HG03342 (cell line): ENCODE data around the gene VSTM2B.
"Not testable (repeated sequence)": the region's sequence is repeated elsewhere in the genome, so short reads cannot be mapped to it uniquely, and the experiment has no call there.

Source experiments
- ATAC-seq: cut with Tn5 transposase; IDR thresholded peaks from one replicate; pipeline ENCODE4 v1.9.1; 2021; ENCODE audit warnings: mild to moderate bottlenecking, moderate library complexity; ENCODE audit not compliant: unreplicated experiment

The VSTM2B gene

DNA sequence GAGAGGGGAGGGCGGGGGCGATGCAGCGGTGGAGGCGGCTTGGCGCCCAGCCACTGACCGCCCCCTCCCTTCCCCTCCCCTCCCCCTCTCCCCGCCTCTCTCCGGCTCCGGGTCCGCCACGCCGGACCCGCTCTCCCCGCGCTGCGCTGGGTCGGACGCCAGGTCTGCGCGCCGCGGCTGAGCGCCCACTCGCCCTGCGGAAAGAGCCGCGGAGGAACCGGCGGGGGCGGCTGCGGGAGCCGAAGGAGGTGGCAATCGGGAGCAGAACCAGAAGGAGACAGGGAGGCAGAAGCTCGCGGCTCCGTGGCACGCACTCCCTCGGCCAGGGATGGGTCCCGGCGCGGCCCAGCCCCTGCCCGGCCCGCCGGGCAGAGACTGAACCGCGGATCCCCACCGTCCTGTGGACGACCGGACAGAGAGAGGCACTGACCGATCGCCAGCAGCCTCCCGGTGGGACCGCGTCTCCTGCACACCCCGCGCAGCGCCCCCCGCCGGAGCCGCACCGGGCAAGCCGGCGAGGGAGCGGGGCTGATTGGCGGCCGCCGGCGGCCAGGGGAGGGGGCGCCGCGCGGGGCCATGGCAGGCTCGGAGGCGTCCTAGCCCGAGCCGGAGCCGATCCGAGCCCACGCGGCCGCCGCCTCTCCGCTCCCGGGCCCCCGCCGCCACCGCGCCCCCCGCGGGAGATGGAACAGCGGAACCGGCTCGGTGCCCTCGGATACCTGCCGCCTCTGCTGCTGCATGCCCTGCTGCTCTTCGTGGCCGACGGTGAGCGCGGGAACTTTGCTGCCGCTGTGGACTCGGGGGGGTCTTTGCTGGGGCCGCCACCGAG lies at the start of gene VSTM2B:
VSTM2B (plus strand) TSS at position 94 of the 829 bp plus-strand sequence; CDS start at position 684, 590 bp downstream.
- no peak for ATAC-seq

DNA sequence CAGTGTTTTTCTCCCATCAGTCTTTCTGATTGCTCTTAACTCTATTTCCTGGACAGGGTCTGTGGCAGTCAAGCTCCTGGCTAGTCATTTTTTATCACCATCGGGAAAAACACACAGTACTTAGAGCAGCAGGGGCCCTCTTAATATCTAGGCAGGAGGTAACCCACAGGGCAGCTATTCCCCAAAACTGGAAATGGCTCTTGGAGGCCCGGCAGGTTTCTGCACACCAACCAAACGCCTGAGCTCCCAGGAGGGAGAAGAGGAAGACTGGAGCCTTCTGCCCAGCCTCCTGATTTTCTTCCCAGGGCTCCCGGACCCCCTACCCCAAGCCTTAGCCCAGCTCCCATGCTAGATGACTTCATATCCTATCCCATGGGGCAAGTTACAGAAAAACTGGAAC lies 49.3 kb upstream of the VSTM2B start:
- no peak for ATAC-seq

DNA sequence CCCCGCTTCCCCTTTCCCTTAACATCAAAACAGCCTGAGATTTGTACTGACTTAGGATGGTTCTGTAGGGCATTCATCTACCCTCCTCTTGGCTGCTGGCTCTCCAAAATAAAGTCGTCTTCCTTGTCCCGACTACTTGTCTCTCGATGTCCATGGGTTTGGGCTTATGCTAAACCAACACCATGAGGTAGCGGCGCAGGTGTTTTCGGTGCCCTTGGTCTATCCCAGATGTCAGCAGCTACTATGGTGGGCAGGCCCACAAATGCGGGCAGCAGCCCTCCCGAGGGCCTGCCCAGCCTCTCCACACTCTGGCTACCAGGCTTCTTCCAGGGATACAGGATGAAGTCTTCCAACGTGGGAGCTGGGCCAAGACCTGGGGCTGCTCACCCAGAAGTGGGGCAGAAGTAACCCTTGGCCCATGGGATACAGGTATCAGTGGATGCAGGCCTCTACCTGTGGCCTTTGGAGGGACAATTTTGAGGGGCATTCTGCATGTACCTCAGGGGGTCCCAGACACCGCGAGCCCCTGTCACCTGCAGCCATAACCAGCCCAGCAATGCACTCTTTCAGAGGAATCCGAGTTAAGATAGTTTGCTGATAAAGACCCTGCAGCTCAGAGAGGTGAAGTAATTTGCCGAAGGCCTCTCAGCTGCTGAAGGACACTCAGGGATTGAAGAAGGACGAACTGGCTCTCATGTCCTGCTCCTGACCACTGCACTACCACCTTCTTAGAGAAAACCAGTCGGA lies 47.8 kb upstream of the VSTM2B start:
- ATAC-seq: no peak

DNA sequence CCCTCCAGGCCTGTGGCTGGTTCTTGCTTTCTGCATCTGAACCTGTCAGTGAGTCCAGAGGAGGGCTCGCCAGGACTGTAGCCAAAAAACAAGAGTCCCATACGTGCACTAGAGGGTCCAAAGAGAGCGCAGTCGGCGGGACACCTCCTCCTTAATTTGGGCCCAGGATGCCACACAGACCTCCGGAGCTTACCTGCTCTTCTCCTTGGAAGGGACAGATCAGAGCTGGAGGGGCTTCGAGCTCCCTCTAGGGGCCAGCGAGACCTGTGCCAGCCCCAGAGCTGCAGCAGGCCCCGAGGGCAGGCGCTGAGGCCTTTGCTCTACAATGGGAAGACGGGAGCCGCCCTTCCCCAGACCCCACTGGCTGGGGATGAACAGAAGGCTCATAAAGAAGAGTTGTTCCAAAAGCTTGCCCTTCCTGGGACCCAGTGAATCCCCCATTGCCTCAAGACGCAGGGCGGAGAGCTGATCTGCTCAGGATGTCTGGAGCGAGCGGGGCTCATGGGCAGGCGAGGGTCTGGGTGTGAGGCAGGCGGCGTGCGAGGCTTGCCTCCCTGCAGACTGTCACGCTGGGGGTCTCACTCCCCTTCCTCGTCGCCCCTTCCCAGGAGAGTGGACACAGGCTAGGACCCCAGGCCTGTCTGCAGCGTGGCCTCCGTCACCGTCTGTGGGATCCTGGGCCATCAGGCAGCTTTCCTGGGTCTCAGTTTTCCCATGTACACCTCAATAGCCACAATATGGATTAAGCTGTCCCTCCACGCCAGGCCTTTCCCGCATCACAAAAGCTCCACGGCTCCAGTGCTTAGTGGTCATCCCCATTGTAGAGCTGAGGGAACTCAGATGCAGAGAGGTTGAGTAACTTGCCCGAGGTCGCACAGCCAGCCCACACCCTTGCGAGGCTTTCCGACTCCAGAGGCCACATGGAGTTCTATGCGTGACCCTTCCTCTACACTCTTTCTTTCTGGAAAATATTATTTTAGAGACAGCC lies 46.9 kb upstream of the VSTM2B start:
- ATAC-seq: no peak

DNA sequence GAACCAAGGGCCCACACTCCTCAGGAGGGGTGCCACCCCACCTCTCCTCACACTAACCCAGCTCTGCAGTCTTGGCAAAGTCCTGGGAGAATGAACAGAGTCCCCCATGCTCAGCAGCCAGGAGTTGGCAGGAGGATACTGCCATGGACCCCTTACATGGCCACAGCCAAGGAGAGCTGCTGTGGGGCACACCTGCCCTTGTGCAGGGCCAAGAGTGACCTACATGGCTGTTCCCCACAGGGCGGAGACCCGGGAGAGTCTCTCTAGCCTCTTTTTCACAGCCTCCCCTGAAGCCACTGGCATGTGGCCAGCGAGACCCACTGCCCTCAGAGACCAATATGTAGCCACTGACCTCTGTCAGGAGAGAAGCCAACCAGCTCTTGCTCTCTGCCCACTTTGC lies 45.9 kb upstream of the VSTM2B start:
- ATAC-seq: no peak

GRCh38 chr19:29480507-29480906 lies 45.3 kb upstream of the VSTM2B start:
- no peak for ATAC-seq

DNA sequence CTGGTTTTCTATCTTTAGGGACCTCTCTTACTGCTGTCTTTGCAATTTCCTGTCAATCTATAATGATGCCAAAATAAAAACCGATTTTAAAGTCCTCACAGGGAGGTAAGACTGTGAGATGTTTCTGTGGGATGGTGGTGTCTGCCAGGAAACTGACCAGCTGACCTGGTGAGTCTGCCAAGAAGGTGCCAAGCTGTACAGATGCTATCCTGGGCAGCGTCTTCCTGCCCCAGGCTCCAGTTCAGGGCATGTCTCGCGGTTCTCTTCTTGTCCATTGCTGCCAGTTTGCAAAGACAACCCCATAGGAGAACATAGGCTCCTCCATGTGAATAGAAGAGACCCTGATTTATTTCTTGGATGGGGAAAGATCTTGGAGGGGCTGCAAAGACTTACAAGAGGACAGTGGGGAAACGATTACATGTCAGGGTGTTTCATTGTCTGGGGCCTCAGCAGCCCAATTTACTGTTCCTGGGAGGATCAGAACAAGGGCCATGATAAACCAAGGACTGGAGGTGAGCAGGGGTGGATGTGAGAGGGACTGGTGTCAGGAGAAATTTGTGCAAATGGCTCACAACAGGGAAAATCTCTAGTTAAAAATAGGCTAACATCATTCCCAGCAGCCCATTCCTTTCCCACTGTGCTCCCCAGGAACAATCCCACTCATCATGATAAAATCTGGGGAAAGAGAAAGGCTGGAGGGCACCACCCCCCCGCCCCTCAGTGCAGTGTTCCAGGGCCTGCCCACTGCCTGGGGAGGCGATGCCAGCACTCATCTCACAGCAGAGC lies 42.7 kb upstream of the VSTM2B start:
- no peak for ATAC-seq

GRCh38 chr19:29483641-29483920 lies 42.2 kb upstream of the VSTM2B start:
- ATAC-seq: no peak

GRCh38 chr19:29483944-29484581 lies 41.7 kb upstream of the VSTM2B start:
- ATAC-seq: no peak

GRCh38 chr19:29484876-29485275 lies 40.9 kb upstream of the VSTM2B start:
- no peak for ATAC-seq

DNA sequence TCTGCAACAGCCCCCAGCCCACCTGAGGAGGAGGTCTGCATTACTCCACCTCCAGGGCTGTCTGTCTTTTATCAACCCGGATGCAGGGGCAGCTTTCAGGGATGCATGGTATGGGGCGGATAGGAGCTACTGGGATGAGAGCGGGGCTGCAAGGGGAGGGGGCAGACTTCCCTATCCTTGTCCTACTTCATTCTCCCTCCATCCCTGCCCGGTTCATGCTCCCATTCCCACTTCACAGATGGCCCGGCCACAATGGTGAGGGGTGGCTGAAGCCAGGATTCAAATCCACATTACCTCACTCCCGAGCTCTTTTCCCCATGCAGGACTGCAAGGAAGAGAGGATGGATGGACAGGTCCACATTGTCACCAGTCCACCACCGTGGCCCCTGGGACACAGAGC lies 40.5 kb upstream of the VSTM2B start:
- no peak for ATAC-seq

- not testable (repeated sequence) for ATAC-seq
Measured at GRCh38 chr19:29486961-29487360, 38.8 kb upstream of the VSTM2B start.

GRCh38 chr19:29487432-29487831 lies 38.4 kb upstream of the VSTM2B start:
- ATAC-seq: no peak

- no peak for ATAC-seq
Measured at GRCh38 chr19:29488316-29488715, 37.5 kb upstream of the VSTM2B start.

DNA sequence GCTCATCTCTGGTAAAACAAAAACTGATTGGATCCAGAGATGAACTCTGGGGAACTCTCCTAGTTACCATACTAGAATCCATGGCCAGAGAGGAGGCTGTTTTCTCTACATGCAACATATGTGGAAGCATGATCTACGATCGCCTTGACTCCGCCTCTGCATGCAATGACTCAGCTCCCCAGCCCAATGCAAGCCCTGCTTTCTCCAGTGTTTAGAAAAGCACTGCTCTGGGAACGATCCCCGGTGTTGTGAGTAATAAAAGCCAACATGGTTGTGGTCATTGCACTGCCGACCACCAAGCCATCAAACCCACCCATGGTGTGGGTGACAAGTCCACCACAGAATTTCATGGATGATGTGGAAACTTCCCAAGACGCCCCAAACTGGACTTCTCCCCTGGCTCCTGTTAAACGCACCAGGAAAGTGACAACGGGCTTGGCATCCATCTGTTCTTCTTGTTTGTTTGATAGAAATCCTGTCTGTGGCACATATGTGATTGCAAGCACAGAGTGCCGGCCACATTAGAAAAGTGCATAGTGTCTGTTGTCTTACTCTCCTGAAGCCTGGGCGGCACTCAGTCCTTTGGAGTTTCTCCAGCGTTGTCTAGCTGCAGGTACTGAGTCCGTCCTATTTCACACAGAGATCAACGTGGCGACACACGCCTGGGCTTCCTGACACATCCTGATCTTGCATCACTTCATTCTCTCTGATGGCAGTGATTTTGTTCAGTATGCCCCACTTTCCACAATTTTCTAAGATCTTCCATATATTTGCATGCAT lies 36.4 kb upstream of the VSTM2B start:
- ATAC-seq: no peak

DNA sequence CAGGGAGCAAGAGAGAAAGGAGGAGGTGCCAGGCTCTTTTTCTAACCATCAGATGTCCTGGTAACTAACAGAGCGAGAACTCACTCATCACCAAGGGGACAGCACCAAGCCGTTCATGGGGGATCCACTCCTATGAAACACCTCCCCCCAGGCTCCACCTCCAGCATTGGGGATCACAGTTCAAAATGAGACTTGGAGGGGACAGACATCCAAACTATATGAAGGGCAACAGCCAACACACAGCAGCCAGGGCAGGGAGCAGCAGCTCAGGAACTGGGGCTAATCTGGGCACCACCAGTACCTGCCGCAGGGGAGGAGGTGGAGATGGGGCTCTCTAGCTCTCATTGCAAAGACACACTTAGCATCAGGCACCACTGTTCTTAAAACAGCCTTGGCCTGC lies 34.3 kb upstream of the VSTM2B start:
- no peak for ATAC-seq

- ATAC-seq: no peak
Measured at GRCh38 chr19:29491995-29492577, 33.7 kb upstream of the VSTM2B start.

GRCh38 chr19:29492769-29493168 lies 33.0 kb upstream of the VSTM2B start:
- no peak for ATAC-seq

DNA sequence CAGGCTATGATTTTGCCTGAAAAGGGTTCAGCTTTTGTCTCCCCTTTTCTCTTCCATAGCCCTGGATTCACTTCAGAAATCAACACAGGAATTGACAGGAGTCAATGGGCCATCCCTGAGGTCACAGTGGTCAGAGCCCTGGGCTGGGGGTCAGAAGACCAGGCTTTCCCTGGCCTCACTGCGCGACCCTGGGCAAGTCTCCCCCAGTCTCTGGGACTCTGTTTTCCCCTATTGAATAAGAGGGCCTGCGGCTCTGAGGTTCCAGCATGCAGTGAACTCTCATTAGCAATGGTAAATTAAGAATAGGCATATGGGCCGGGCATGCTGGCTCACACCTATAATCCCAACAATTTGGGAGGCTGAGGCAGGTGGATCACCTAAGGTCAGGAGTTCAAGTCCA lies 30.7 kb upstream of the VSTM2B start:
- no peak for ATAC-seq
